Activated gamma-delta T cell (primary cell): ENCODE results near the gene MYRIP.

Experiments used
- DNase-seq: peaks from one replicate; lab custom pipeline; 2025; lab: John Stamatoyannopoulos, UW

MYRIP gene

GRCh38 chr3:39905788-39906187, 96.4 kb downstream of the MYRIP start:
- no peak for DNase-seq

GRCh38 chr3:39907981-39908380, 98.6 kb downstream of the MYRIP start:
- no peak for DNase-seq

- no peak for DNase-seq
These were observed 100.7 kb downstream of the MYRIP start for GRCh38 chr3:39910135-39910534.

- DNase-seq, result no peak
These were observed 101.5 kb downstream of the MYRIP start for GRCh38 chr3:39910826-39911464.

GRCh38 chr3:39911465-39912309, 102.3 kb downstream of the MYRIP start:
- DNase-seq, result no peak

GRCh38 chr3:39915027-39915426, 105.6 kb downstream of the MYRIP start:
- DNase-seq, result no peak

- no peak for DNase-seq
These were observed 107.8 kb downstream of the MYRIP start for GRCh38 chr3:39917065-39917773.

GRCh38 chr3:39919281-39919680, 109.9 kb downstream of the MYRIP start:
- no peak for DNase-seq

- no peak for DNase-seq
These were observed 110.9 kb downstream of the MYRIP start for GRCh38 chr3:39920271-39920670.

- DNase-seq, result no peak
These were observed 118.1 kb downstream of the MYRIP start for GRCh38 chr3:39927479-39927878.

GRCh38 chr3:39933986-39934693, 124.7 kb downstream of the MYRIP start:
- no peak for DNase-seq

- no peak for DNase-seq
These were observed 125.3 kb downstream of the MYRIP start for GRCh38 chr3:39934696-39935095.

GRCh38 chr3:39935261-39935660, 125.9 kb downstream of the MYRIP start:
- no peak for DNase-seq

GRCh38 chr3:39936848-39937247, 127.4 kb downstream of the MYRIP start:
- no peak for DNase-seq

- DNase-seq, result no peak
These were observed 127.9 kb downstream of the MYRIP start for GRCh38 chr3:39937315-39937714.

- no peak for DNase-seq
These were observed 128.5 kb downstream of the MYRIP start for GRCh38 chr3:39937874-39938273.

- DNase-seq, result no peak
These were observed 132.5 kb downstream of the MYRIP start for GRCh38 chr3:39941931-39942330.

- no peak for DNase-seq
These were observed 151.2 kb downstream of the MYRIP start for GRCh38 chr3:39960515-39961191.

GRCh38 chr3:39961230-39961629, 151.8 kb downstream of the MYRIP start:
- no peak for DNase-seq

- no peak for DNase-seq
These were observed 153.2 kb downstream of the MYRIP start for GRCh38 chr3:39962581-39962980.

- no peak for DNase-seq
These were observed 156.1 kb downstream of the MYRIP start for GRCh38 chr3:39965461-39965860.

- no peak for DNase-seq
These were observed 156.6 kb downstream of the MYRIP start for GRCh38 chr3:39965997-39966396.
